SK-N-SH treated with all-trans-retinoic acid at 6 μM for 48 hours (cell line): ENCODE measurements around the gene TBC1D2.

ENCODE experiments used
- ATAC-seq: fragments of 200-7000 bp; cut with Tn5 transposase; 3 replicates; pipeline ENCODE4 v1.9.1; 2020; ENCODE audit warnings: mild to moderate bottlenecking, moderate library complexity
- ARNTL ChIP-seq: fragments of 450-650 bp; formaldehyde crosslinking; IDR thresholded peaks from 2 replicates; pipeline ENCODE4 v1.5.0; 2020; ENCODE audit warnings: low read depth, mild to moderate bottlenecking, moderate library complexity, borderline replicate concordance
- BACH2 ChIP-seq: fragments of 250-450 bp; sonication (Bioruptor Pico); IDR thresholded peaks from 2 replicates; pipeline ENCODE4 v1.9.0; 2021; ENCODE audit warnings: mild to moderate bottlenecking, borderline replicate concordance
- CSDC2 ChIP-seq: fragments of 250-450 bp; sonication (Bioruptor Pico); IDR thresholded peaks from 2 replicates; pipeline ENCODE4 v1.5.0; 2020; ENCODE audit warnings: mild to moderate bottlenecking, moderate library complexity
- ESRRG ChIP-seq: fragments of 250-450 bp; sonication (Bioruptor Pico); IDR thresholded peaks from 2 replicates; pipeline ENCODE4 v1.6.1; 2021; ENCODE audit warnings: mild to moderate bottlenecking
- GLIS3 ChIP-seq: fragments of 250-450 bp; sonication (Bioruptor Pico); IDR thresholded peaks from 2 replicates; pipeline ENCODE4 v1.5.0; 2020; ENCODE audit warnings: mild to moderate bottlenecking, moderate library complexity
- ISL1 ChIP-seq: fragments of 250-450 bp; sonication (Bioruptor Pico); IDR thresholded peaks from 2 replicates; pipeline ENCODE4 v2.1.2; 2022; ENCODE audit warnings: mild to moderate bottlenecking, moderate library complexity
- PPARA ChIP-seq: fragments of 250-450 bp; sonication (Bioruptor Pico); IDR thresholded peaks from 2 replicates; pipeline ENCODE4 v1.5.0; 2020; ENCODE audit warnings: mild to moderate bottlenecking, borderline replicate concordance
- RARB ChIP-seq: fragments of 250-450 bp; sonication (Bioruptor Pico); IDR thresholded peaks from 2 replicates; pipeline ENCODE4 v1.8.0; 2021; ENCODE audit warnings: mild to moderate bottlenecking, moderate library complexity
- SNAI2 ChIP-seq: fragments of 250-450 bp; sonication (Bioruptor Pico); IDR thresholded peaks from 2 replicates; pipeline ENCODE4 v1.5.0; 2020; ENCODE audit warnings: mild to moderate bottlenecking, moderate library complexity
- TCF4 ChIP-seq: fragments of 250-450 bp; sonication (Bioruptor Pico); IDR thresholded peaks from 2 replicates; pipeline ENCODE4 v1.8.0; 2021; ENCODE audit warnings: mild to moderate bottlenecking, moderate library complexity, borderline replicate concordance
- TOX ChIP-seq: fragments of 250-450 bp; sonication (Bioruptor Pico); IDR thresholded peaks from 2 replicates; pipeline ENCODE4 v1.8.0; 2021; ENCODE audit warnings: mild to moderate bottlenecking, moderate library complexity, borderline replicate concordance
- ZC3H10 ChIP-seq: fragments of 250-450 bp; sonication (Bioruptor Pico); IDR thresholded peaks from 2 replicates; pipeline ENCODE4 v1.5.1; 2021; ENCODE audit warnings: mild to moderate bottlenecking, moderate library complexity
- ZFP3 ChIP-seq: fragments of 250-450 bp; sonication (Bioruptor Pico); IDR thresholded peaks from 2 replicates; pipeline ENCODE4 v1.5.0; 2020; ENCODE audit warnings: mild to moderate bottlenecking, moderate library complexity
- ZFP30 ChIP-seq: fragments of 450-650 bp; formaldehyde crosslinking; IDR thresholded peaks from 2 replicates; pipeline ENCODE4 v1.5.0; 2022; ENCODE audit warnings: mild to moderate bottlenecking, moderate library complexity
- ZNF565 ChIP-seq: fragments of 450-650 bp; formaldehyde crosslinking; conservative IDR thresholded peaks from 2 replicates; pipeline ENCODE4 v1.5.0; 2020; ENCODE audit warnings: low read depth, mild to moderate bottlenecking, moderate library complexity
- ZNF70 ChIP-seq: fragments of 450-650 bp; formaldehyde crosslinking; IDR thresholded peaks from 2 replicates; pipeline ENCODE4 v1.5.0; 2020; ENCODE audit warnings: mild to moderate bottlenecking, moderate library complexity
- ZNF8 ChIP-seq: fragments of 450-650 bp; formaldehyde crosslinking; IDR thresholded peaks from 2 replicates; pipeline ENCODE4 v1.5.0; 2020; ENCODE audit warnings: mild to moderate bottlenecking, moderate library complexity
- TF ChIP-seq, protein P1 (sequence below): fragments of 250-450 bp; sonication (Bioruptor Pico); IDR thresholded peaks from 2 replicates; pipeline ENCODE4 v1.5.1; 2020; ENCODE audit warnings: low read depth, mild to moderate bottlenecking, moderate library complexity
- TF ChIP-seq, protein P2 (sequence below): fragments of 250-450 bp; sonication (Bioruptor Pico); IDR thresholded peaks from 2 replicates; pipeline ENCODE4 v1.5.0; 2020; ENCODE audit warnings: mild to moderate bottlenecking, moderate library complexity
- TF ChIP-seq, protein P3 (sequence below): fragments of 250-450 bp; sonication (Bioruptor Pico); IDR thresholded peaks from 2 replicates; pipeline ENCODE4 v1.8.0; 2020; ENCODE audit warnings: mild to moderate bottlenecking, moderate library complexity, borderline replicate concordance
- TF ChIP-seq, protein P4 (sequence below): fragments of 250-450 bp; sonication (Bioruptor Pico); IDR thresholded peaks from 2 replicates; pipeline ENCODE4 v1.5.1; 2021; ENCODE audit warnings: mild to moderate bottlenecking, moderate library complexity
- TF ChIP-seq, protein P5 (sequence below): fragments of 250-450 bp; sonication (Bioruptor Pico); IDR thresholded peaks from 2 replicates; pipeline ENCODE4 v1.8.0; 2021; ENCODE audit warnings: low read depth, mild to moderate bottlenecking, moderate library complexity, borderline replicate concordance

The TBC1D2 gene

DNA sequence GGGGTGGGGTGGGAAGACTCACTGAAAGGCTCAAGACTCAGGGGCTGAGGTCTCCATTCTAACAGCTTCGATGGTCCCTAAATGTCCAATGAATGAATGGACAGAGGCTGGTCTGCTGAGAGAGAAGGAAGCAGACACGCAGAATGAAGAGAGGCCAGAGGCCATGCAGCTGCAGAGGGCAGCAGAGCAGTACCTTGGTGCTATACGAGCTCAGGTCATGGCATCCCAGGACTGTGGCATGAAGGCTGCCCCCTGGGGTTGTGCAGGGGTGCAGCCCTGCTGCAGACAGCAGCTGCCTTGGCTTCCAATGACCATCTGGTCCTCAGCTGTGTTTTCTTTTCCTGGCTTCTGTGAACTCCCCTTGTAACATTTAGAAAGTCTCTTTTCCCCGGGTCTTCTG is 47.8 kb downstream of the TBC1D2 start:
- TF ChIP-seq ZNF70 (CRISPR knock-in tag) (no peak), ZFP3 (no peak), GLIS3 (CRISPR knock-in tag) (no peak), ISL1 (no peak), ZC3H10 (CRISPR knock-in tag) (no peak)
- TF ChIP-seq, protein P1, sequence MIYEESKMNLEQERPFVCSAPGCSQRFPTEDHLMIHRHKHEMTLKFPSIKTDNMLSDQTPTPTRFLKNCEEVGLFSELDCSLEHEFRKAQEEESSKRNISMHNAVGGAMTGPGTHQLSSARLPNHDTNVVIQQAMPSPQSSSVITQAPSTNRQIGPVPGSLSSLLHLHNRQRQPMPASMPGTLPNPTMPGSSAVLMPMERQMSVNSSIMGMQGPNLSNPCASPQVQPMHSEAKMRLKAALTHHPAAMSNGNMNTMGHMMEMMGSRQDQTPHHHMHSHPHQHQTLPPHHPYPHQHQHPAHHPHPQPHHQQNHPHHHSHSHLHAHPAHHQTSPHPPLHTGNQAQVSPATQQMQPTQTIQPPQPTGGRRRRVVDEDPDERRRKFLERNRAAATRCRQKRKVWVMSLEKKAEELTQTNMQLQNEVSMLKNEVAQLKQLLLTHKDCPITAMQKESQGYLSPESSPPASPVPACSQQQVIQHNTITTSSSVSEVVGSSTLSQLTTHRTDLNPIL (CRISPR knock-in tag): no peak
- no peak for ATAC-seq

DNA sequence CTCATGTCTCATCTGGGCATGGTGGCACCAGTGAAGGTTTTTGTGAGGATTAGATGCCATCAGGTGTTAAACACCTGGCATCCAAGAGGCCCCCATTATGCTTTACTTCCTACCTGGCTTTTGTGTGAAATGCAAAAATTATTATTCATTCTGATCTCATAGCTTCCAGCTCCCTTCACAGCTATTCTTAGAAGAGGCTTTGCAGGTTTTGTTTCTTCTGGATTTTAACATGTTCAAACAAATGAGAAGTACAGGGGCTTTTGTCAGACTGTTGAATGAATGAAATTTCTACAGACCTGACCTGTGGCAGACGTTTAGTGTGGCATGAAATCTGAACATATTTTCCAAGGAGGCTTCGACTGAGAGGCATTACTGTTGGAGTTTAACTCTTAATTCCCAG is 48.7 kb downstream of the TBC1D2 start:
- no peak for ATAC-seq
- TF ChIP-seq GLIS3 (CRISPR knock-in tag): no peak
- TF ChIP-seq ZNF70 (CRISPR knock-in tag): no peak
- TF ChIP-seq SNAI2 (CRISPR knock-in tag): no peak
- no peak for TF ChIP-seq TCF4 (CRISPR knock-in tag)
- TF ChIP-seq ESRRG (CRISPR knock-in tag): no peak
- TF ChIP-seq RARB (CRISPR knock-in tag): no peak
- no peak for TF ChIP-seq ARNTL (CRISPR knock-in tag)
- no peak for TF ChIP-seq TOX
- no peak for TF ChIP-seq ZFP30
- TF ChIP-seq, protein P2, sequence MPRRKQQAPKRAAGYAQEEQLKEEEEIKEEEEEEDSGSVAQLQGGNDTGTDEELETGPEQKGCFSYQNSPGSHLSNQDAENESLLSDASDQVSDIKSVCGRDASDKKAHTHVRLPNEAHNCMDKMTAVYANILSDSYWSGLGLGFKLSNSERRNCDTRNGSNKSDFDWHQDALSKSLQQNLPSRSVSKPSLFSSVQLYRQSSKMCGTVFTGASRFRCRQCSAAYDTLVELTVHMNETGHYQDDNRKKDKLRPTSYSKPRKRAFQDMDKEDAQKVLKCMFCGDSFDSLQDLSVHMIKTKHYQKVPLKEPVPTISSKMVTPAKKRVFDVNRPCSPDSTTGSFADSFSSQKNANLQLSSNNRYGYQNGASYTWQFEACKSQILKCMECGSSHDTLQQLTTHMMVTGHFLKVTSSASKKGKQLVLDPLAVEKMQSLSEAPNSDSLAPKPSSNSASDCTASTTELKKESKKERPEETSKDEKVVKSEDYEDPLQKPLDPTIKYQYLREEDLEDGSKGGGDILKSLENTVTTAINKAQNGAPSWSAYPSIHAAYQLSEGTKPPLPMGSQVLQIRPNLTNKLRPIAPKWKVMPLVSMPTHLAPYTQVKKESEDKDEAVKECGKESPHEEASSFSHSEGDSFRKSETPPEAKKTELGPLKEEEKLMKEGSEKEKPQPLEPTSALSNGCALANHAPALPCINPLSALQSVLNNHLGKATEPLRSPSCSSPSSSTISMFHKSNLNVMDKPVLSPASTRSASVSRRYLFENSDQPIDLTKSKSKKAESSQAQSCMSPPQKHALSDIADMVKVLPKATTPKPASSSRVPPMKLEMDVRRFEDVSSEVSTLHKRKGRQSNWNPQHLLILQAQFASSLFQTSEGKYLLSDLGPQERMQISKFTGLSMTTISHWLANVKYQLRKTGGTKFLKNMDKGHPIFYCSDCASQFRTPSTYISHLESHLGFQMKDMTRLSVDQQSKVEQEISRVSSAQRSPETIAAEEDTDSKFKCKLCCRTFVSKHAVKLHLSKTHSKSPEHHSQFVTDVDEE (CRISPR knock-in tag): no peak
- no peak for TF ChIP-seq CSDC2 (CRISPR knock-in tag)
- TF ChIP-seq, protein P1 (CRISPR knock-in tag): no peak
- TF ChIP-seq ZNF565: no peak
- TF ChIP-seq, protein P3, sequence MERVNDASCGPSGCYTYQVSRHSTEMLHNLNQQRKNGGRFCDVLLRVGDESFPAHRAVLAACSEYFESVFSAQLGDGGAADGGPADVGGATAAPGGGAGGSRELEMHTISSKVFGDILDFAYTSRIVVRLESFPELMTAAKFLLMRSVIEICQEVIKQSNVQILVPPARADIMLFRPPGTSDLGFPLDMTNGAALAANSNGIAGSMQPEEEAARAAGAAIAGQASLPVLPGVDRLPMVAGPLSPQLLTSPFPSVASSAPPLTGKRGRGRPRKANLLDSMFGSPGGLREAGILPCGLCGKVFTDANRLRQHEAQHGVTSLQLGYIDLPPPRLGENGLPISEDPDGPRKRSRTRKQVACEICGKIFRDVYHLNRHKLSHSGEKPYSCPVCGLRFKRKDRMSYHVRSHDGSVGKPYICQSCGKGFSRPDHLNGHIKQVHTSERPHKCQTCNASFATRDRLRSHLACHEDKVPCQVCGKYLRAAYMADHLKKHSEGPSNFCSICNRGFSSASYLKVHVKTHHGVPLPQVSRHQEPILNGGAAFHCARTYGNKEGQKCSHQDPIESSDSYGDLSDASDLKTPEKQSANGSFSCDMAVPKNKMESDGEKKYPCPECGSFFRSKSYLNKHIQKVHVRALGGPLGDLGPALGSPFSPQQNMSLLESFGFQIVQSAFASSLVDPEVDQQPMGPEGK (CRISPR knock-in tag): no peak

DNA sequence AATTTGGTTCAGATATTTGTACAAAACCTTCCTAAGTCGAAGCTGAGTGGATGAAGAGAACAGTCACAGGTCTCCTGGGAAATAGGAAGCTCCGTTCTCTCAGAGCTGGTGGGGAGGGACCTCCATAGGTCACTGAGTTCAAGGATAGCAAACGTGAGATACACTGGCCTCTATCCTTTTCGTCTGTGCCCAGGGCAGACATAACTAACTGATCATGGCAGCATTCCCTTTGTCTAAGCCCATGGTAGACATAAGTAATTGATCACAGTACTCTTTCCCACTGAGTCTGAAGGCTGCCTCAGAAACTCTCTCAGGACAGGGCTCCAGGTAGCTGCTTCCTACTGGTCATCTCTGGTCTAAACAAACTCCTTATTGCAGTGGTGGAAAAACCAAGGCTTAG is 50.8 kb downstream of the TBC1D2 start:
- ATAC-seq: no peak
- no peak for TF ChIP-seq TOX
- TF ChIP-seq BACH2: no peak
- TF ChIP-seq, protein P2 (CRISPR knock-in tag): no peak
- no peak for TF ChIP-seq PPARA (CRISPR knock-in tag)
- no peak for TF ChIP-seq ESRRG (CRISPR knock-in tag)
- TF ChIP-seq, protein P3 (CRISPR knock-in tag): no peak
- TF ChIP-seq ZNF70 (CRISPR knock-in tag): no peak
- no peak for TF ChIP-seq ZFP30
- no peak for TF ChIP-seq RARB (CRISPR knock-in tag)
- no peak for TF ChIP-seq CSDC2 (CRISPR knock-in tag)
- no peak for TF ChIP-seq GLIS3 (CRISPR knock-in tag)
- TF ChIP-seq, protein P4, sequence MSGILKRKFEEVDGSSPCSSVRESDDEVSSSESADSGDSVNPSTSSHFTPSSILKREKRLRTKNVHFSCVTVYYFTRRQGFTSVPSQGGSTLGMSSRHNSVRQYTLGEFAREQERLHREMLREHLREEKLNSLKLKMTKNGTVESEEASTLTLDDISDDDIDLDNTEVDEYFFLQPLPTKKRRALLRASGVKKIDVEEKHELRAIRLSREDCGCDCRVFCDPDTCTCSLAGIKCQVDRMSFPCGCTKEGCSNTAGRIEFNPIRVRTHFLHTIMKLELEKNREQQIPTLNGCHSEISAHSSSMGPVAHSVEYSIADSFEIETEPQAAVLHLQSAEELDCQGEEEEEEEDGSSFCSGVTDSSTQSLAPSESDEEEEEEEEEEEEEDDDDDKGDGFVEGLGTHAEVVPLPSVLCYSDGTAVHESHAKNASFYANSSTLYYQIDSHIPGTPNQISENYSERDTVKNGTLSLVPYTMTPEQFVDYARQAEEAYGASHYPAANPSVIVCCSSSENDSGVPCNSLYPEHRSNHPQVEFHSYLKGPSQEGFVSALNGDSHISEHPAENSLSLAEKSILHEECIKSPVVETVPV (CRISPR knock-in tag): no peak
- no peak for TF ChIP-seq ZNF565
- no peak for TF ChIP-seq ZC3H10 (CRISPR knock-in tag)
- TF ChIP-seq, protein P5, sequence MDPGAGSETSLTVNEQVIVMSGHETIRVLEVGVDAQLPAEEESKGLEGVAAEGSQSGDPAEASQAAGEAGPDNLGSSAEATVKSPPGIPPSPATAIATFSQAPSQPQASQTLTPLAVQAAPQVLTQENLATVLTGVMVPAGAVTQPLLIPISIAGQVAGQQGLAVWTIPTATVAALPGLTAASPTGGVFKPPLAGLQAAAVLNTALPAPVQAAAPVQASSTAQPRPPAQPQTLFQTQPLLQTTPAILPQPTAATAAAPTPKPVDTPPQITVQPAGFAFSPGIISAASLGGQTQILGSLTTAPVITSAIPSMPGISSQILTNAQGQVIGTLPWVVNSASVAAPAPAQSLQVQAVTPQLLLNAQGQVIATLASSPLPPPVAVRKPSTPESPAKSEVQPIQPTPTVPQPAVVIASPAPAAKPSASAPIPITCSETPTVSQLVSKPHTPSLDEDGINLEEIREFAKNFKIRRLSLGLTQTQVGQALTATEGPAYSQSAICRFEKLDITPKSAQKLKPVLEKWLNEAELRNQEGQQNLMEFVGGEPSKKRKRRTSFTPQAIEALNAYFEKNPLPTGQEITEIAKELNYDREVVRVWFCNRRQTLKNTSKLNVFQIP (CRISPR knock-in tag): no peak
- no peak for TF ChIP-seq ZNF8 (CRISPR knock-in tag)
